ENCODE measurements around the gene PGM1.

Gene PGM1

DNA sequence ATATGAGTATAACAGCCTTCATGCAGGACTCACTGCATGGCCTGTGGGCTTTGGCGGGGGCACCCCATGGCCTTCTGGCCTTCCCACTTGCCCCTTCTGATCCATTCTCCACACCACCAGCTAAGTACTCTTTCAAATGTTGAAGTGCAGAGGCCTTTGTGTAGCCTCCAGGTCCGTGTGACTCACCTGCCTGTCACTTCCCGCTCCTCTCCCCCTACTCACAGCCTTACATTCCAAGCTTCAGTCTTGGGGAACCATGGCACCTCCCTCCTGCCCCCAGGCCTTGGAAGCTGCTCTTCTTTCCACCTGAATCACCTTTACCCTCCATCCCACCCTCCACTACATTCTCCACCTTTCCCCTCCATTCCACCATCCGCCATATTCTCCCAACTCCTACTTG is 69.6 kb downstream of the PGM1 start:
- TF ChIP-seq, protein P1, sequence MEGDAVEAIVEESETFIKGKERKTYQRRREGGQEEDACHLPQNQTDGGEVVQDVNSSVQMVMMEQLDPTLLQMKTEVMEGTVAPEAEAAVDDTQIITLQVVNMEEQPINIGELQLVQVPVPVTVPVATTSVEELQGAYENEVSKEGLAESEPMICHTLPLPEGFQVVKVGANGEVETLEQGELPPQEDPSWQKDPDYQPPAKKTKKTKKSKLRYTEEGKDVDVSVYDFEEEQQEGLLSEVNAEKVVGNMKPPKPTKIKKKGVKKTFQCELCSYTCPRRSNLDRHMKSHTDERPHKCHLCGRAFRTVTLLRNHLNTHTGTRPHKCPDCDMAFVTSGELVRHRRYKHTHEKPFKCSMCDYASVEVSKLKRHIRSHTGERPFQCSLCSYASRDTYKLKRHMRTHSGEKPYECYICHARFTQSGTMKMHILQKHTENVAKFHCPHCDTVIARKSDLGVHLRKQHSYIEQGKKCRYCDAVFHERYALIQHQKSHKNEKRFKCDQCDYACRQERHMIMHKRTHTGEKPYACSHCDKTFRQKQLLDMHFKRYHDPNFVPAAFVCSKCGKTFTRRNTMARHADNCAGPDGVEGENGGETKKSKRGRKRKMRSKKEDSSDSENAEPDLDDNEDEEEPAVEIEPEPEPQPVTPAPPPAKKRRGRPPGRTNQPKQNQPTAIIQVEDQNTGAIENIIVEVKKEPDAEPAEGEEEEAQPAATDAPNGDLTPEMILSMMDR (IDR thresholded peaks at IDR 0.05) = no peak

DNA sequence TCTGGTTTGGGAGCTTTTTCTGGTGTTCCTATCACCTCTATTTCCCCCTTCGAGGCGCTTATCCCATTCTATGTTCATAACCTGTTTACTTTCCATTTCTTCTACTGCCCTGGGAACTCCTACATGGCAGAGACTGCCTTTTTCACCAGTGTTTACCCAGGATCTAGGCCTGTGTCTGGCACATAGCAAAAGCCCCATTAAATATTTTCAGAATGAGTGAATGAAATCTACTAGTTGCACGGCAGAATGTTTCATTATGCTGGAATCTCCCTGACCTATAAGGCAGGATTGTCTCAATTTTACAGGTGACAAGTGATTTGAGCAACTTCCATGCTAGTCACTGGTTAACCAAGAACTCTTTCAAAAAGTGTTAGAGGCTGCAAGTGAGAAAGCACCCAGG is 70.1 kb downstream of the PGM1 start:
- TF ChIP-seq, protein P1 (IDR thresholded peaks at IDR 0.05) = no peak

DNA sequence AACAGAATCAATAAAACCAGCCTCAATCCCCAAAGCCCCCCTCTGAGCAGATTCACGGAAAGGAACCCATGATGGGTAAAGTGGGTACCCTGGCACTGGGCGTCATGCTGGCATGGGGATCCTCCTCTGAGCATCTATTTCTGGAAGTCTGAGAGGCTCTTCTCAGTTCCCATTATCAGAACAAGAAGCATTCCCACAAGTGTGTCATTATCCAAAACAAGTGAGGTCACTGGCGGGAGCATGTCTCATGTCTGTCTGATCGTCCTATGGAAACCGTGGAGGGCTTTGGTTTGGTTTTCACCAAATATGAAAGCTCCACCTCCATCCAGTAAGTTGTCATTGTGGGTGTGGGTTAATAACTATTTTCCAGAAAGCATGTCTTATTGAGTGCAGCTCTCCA is 70.7 kb downstream of the PGM1 start:
- TF ChIP-seq, protein P1 (IDR thresholded peaks at IDR 0.05) = no peak

DNA sequence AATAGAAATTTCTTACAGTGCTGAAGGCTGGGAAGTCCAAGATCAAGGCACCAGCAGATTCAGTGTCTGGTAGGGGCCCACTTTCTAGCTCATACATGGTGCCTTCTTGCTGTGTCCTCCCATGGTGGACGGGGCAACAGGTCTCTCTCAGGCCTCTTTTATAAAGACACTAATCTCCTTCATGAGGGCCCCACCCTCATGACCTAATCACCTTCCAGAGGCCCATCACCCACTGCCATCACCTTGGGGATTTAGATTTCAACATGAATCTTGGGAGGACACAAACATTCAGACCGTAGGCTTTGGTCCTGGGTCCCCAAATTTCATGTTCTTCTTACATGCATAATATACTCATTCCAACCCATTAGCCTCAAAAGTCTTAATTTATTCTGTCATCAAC is 71.5 kb downstream of the PGM1 start:
- TF ChIP-seq, protein P1 (IDR thresholded peaks at IDR 0.05) = no peak

DNA sequence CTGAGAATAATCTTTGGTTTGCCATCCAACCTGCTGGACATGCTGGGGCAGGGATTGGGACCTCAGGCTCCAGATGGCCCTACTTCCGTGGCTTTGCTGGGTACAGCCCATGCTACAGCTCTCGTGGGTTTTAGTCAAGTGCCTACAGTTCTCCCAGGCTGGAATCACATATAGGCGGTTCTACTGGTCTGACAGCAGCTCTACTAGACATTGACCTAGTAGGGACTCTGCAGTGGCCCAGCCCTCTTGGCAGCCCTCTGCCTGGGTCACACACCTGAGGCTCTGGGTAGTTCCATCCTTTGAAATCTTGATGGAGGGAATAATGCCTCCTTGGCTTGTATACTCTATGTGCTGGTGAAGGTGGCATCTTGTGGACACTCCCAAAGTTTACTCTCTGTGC is 72.2 kb downstream of the PGM1 start:
- TF ChIP-seq, protein P1 (IDR thresholded peaks at IDR 0.05) = no peak

DNA sequence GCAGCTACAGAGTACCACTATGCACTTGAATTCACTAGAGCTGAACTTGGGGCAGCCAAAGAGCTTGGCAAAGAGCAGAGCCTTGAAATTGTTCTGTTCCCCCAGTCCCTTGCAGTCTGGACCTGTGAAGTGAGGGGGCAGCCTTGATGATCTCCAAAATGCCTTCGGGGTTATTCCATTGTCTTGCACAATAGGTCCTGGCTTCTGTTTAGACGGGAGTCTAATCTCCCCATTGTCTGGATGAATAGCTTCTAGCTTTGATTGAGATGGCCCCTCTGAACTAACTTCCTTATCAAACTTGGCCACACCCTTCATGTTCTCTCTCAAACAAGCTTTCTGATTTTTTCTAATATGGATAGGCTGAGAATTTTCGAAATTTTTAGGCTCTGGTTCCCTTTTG is 72.6 kb downstream of the PGM1 start:
- TF ChIP-seq, protein P1 (IDR thresholded peaks at IDR 0.05) = no peak

DNA sequence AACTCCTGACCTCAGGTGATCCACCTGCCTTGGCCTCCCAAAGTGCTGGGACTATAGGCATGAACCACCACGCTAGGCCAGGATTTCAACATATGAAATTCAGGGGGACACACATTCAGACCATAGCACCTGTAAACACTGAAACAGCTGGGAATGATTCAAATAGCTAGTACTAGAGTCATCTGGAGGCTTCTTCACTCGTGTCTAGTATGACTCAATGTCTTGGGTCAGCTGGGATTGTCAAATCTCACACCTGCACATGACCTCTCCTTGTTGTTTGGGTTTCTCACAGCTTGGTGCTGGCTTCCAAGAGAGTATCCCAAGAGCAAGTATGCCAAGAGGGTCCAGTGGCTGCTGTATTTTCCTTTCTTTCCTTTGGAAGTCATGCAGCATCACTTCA is 75.1 kb downstream of the PGM1 start:
- TF ChIP-seq, protein P1 (IDR thresholded peaks at IDR 0.05) = no peak

Data from LNCAP (cell line).